GM12872 (cell line): ENCODE measurements around the gene NPIPB2.
"Not testable (repeated sequence)": the region's sequence is repeated elsewhere in the genome, so short reads cannot be mapped to it uniquely, and the experiment has no call there.

ENCODE experiments used
- TF ChIP-seq, protein P1 (sequence below): IDR thresholded peaks from 3 replicates; pipeline ENCODE4 v1.5.1; 2011; ENCODE audit warnings: low read depth, mild to moderate bottlenecking, low read length, moderate library complexity; ENCODE audit not compliant: insufficient read depth

The NPIPB2 gene

DNA sequence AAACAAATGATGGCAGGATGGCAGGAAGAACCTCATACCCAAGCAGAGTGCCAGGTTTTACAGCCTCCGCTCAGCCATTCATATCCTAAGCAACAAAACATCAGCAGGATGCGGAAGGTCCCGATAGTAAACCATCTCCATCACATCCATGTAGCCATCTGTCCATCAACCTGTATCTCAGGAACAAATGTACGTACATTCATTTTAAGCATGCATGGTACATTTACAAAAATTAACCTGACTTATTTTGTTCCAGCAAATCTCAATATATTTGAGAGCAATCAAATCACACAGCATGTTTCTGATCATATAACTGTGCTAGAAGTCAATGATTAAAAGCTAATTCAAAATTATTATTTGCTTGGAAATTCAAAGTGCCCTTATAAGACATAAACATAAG lies at the start of gene NPIPB2:
NPIPB2 (minus strand) TSS at position 101 of the 400 bp plus-strand sequence; CDS start at position 101, 0 bp downstream.
- TF ChIP-seq, protein P1, sequence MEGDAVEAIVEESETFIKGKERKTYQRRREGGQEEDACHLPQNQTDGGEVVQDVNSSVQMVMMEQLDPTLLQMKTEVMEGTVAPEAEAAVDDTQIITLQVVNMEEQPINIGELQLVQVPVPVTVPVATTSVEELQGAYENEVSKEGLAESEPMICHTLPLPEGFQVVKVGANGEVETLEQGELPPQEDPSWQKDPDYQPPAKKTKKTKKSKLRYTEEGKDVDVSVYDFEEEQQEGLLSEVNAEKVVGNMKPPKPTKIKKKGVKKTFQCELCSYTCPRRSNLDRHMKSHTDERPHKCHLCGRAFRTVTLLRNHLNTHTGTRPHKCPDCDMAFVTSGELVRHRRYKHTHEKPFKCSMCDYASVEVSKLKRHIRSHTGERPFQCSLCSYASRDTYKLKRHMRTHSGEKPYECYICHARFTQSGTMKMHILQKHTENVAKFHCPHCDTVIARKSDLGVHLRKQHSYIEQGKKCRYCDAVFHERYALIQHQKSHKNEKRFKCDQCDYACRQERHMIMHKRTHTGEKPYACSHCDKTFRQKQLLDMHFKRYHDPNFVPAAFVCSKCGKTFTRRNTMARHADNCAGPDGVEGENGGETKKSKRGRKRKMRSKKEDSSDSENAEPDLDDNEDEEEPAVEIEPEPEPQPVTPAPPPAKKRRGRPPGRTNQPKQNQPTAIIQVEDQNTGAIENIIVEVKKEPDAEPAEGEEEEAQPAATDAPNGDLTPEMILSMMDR, result not testable (repeated sequence)

DNA sequence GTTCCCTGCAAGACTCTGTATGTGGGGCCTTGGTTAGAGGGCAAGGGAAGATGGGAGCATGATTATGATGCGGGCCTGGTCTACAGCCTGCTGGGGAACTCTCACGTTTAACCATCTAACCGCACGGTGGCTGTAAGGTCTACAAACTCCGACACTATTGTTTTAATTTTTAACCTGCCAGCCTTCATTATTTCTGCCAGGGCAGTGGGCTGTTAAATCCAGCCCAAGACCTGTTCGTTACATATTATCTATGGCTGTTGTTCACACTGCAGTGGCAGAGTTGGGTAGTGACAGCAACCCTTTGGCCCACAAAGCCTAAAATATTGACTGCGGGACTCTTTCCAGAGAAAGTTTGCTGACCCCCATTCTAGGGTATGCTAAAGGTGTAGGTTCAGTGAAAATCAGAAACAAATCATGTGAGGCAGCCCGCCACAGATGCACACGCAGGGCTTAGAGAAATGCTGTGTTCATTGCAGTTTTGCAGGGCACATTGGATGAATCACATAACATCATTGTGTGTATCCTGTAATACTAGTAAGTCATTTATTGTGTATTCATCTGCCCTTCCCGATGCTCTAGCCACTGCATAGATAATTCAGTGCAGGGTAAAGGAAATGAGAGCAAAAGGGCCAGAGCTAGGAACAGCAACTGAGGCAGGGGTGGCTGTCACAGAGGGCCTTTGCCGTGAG lies 49.0 kb upstream of the NPIPB2 start:
- TF ChIP-seq, protein P1, result no peak

DNA sequence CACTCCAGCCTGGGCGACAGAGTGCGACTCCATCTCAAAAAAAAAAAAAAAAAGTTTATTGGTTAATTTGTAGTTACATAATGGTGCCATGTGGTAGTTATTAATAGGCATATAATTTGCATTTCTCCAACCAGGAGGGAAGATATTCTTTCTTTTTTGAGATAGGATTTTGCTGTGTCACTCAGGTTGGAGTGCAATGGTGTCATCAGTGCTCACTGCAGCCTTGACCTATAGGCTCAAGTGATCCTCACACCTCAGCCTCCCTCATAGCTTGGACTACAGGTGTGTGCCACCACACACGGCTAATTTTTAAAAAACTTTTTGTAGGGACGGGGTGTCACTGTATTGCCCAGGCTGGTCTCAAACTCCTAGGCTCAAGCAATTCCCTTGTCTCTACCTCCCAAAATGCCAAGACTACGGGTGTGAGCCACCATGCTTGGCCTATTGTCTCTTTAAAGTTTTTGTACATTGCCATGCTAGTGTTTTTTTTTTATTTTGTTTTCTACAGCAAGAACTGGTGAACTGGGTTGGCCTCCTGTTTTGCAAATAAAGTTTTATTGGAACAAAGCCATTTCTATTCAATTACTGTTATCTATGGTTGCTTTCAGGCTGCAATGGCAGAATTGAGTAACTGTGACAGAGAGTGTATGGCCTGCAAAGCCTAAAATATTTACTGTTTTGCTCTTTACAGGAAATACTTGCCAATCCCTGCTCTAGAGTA lies 46.6 kb upstream of the NPIPB2 start:
- TF ChIP-seq, protein P1, result no peak

DNA sequence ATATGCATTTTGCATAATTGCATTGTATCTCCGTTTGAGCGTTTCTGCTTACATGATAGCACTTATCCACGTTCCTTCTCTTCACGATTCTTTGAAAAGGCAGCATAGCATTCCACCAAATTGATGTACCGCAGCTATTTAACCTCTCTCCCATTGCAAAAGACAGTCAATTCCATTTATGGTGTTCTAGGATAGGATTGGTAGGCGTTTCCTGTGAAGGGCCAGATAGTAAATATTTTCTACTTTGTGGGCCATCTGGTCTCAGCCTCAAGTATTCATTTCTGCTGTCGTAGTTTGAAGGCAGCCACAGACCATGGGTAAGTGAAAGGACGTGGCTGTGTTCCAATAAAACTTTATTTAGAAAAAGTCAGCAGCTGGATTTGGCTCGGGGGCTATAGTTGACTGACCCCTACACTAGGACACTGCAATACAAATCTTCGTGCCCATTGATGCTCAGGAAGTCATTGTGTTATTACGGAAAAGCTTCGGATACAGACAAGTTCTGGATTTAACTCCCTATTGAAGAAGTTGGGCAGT lies 44.7 kb upstream of the NPIPB2 start:
- TF ChIP-seq, protein P1, result no peak

DNA sequence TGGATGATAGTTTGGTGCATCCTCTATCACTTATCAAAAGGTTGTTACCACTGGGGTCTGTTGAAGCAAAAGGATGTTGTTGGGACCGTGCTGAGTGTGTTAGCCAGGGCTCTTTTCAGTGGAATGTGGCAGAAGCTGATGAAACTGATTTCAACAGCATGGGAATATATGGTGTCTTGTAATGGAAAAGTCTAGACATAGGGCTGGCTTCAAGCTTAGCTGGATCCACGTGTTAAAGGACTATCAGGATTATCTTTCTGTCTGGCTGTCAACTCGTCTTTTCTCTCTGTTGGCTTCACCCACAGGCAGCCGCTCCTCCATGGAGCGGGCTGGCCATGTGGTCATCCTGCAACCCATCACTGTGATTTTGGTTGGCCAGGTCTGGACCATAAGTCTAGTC lies 43.4 kb upstream of the NPIPB2 start:
- TF ChIP-seq, protein P1, result no peak

DNA sequence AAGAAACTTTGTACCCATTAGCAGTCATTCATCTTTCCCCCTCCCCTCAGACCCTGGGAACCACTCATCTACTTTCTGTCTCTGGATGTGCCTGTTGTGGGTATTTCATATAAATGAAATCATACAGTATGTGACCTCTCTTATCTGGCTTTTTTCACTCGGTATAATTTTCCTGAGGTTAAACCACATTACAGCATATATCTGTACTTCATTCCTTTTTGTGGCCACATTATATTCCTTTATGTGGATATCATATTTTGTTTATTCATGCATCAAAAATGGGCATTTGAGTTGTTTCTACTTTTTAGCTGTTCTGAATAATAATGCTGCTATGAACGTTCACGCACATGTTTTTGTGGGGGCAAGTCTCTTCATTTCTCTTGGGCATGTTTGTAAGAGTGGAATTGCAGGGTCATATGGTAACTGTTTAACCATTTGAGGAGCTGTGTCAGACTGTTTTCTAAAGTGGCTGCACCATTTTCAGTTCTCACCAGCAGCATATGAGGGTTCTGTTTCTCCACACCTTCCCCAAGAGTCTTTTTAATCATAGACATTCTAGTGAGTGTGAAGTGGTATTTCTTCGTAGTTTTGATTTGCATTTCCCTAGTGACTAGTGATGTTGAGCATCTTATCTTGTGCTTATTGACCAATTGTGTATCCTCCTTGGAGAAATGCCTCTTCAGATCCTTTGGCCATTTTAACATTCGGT lies 38.4 kb upstream of the NPIPB2 start:
- TF ChIP-seq, protein P1, result no peak
